Mucosa of descending colon (tissue), 3 donors: ENCODE data around the gene GABARAPL1. TPM values are rescaled to one million over a fixed set of nuclear protein-coding genes. Genes with fewer than 3 reads are reported as not detected.
"Not testable (repeated sequence)": the region's sequence is repeated elsewhere in the genome, so short reads cannot be mapped to it uniquely, and the experiment has no call there.

Experiments used
- ATAC-seq: fragments of 200-7000 bp; cut with Tn5 transposase; one replicate; pipeline ENCODE4 v1.9.1; 2020; ENCODE audit warnings: mild to moderate bottlenecking, moderate library complexity
- DNase-seq, 3 donors: peaks; one replicate each; pipeline ENCODE4 v3.0.0-alpha.2; 2020
- H3K36me3 ChIP-seq: fragments of 200-600 bp; one replicate; pipeline ENCODE4 v1.8.0; 2021; ENCODE audit warnings: low read depth, mild to moderate bottlenecking
- H3K4me1 ChIP-seq: fragments of 200-600 bp; one replicate; pipeline ENCODE4 v1.8.0; 2021; ENCODE audit warnings: low read depth, mild to moderate bottlenecking
- H3K4me3 ChIP-seq: fragments of 200-600 bp; one replicate; pipeline ENCODE4 v1.8.0; 2021; ENCODE audit warnings: mild to moderate bottlenecking
- H3K9me3 ChIP-seq: fragments of 200-600 bp; one replicate; pipeline ENCODE4 v1.8.0; 2021; ENCODE audit warnings: mild to moderate bottlenecking
- intact Hi-C, 2 donors: fragments of 100-400 bp; cut with DNase I in 1 of 2; cut with micrococcal nuclease in 1 of 2; formaldehyde crosslinking; loops; one replicate each; pipeline versions ENCODE4 v1.11.0 to v1.11.1; 2022; cut with DNase I, micrococcal nuclease
- total RNA-seq, 3 donors: library from RNA; stranded (reverse); fragmentation: NEBNext Ultra II Directional in 2 of 3; extraction: Animal tissue kit (Norgen Biotek cat#: 25700) in 2 of 3; gene quantifications; one replicate each; pipeline versions ENCODE4 v1.2.1 to v1.2.4, GENCODE V29; 2021 to 2023
- TF ChIP-seq, protein P1 (sequence below): fragments of 200-600 bp; IDR thresholded peaks from one replicate; pipeline ENCODE4 v1.8.0; 2022; ENCODE audit warnings: antibody characterized with exemption, mild to moderate bottlenecking
- donor health status: DM: no; HTN: no; CAD: no; lungs with moderate emphysema.
- donor health status: DM: no; HTN: no; CAD: no.
- donor health status: DM: no; HTN: yes; CAD: no.

Gene GABARAPL1
- total RNA-seq, 3 donors from 2014 or later = 34.4 to 93.4 (median 41.0) TPM

DNA sequence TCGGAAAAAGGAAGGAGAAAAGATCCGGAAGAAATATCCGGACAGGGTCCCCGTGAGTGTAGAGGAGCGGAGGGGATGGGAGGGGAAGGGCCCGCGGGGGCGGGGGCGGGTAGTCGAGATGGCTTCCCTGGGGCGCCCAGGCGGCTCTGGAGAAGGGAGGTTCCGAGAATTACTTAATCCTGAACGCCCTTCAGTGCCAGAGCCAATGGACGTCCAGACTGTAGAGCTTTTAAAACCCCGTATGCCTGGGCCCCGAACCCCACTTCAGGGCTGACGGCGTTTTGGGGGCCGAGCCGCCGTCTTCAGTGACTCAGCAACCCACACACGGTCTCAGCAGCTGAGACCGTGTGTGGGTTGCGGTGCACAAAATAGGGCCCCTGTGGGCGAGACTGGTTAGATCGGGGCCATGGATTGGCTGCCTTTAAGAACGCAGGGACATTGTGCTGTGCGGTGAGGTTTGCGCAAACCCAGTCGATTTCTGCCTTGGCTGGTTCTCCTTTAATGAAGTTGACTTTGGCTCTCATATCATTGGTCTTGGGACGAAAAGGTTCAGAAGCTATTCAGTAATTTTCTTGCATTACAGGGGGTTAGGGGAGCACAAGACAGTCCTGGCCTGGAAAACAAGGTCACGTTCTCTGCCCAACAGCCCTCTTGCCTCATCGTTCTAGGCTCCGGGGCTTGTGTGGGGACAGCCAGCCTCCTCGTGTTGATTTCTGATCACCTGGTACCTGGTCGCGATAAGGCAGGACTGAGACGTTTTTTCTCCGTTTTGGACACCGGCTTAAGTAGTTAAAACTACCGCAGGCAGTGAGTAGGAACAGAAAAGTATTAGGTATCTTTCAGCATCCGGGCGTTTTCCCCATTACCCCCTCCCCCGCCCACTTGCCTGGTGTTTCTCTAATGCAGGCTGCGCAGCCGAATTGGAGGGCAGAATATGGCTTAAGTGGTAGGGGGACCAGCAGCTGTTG is 775 bp downstream of the GABARAPL1 start:
- no peaks in the 10 kb centered on the region for H3K36me3 ChIP-seq
- peaks cover 15% of the 10 kb centered on the region for H3K4me1 ChIP-seq
- ATAC-seq = peak; percentile 60
- TF ChIP-seq, protein P1, sequence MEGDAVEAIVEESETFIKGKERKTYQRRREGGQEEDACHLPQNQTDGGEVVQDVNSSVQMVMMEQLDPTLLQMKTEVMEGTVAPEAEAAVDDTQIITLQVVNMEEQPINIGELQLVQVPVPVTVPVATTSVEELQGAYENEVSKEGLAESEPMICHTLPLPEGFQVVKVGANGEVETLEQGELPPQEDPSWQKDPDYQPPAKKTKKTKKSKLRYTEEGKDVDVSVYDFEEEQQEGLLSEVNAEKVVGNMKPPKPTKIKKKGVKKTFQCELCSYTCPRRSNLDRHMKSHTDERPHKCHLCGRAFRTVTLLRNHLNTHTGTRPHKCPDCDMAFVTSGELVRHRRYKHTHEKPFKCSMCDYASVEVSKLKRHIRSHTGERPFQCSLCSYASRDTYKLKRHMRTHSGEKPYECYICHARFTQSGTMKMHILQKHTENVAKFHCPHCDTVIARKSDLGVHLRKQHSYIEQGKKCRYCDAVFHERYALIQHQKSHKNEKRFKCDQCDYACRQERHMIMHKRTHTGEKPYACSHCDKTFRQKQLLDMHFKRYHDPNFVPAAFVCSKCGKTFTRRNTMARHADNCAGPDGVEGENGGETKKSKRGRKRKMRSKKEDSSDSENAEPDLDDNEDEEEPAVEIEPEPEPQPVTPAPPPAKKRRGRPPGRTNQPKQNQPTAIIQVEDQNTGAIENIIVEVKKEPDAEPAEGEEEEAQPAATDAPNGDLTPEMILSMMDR = no peak
- H3K9me3 ChIP-seq = no peaks in the 10 kb centered on the region
- peak overlapping the region; percentile 40 for H3K4me3 ChIP-seq
- intact Hi-C loops = no loop called here
- peak; percentile 71 to 79 (median 78) for DNase-seq

DNA sequence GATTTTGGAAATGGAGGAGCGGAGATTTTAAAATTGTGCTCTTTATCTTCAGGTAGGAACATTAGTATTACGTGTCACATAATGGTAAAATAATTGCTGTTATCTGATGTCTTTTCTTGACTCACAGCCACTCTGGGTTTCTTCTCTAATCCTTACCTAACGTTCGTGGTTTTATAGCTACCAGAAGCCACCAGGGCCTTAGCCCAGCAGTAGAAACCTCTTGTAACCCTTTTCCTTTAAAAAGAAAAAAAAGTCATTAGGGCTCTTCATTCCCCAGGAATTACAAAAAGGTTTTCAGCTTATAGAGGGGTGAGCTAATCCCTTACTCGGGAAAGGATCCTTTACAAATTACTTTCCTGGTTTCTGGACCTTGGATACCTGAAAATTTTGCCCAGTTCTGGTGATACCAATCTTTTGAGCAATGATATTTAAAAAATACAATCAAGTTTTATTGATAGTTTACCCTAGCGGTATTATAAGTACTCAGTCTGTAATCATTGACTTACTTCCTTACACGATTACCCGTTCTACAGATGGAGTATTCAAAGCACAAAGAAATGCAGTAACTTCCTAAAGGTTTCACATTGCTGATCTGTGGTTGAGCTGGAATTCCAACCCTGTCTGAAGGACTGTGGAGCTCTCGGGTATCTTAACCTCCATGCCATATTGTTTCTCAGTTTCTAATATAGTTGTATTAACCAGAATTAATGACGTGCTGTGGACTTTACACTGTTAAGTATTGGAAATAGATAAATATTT is 1.6 kb downstream of the GABARAPL1 start:
- Histone ChIP-seq H3K4me1 (peaks cover 15% of the 10 kb centered on the region), H3K4me3 (no peak overlapping the region), H3K9me3 (no peaks in the 10 kb centered on the region), H3K36me3 (no peaks in the 10 kb centered on the region)
- intact Hi-C loops = no loop called here
- DNase-seq (no peak), ATAC-seq (no peak)
- TF ChIP-seq, protein P1 = no peak

DNA sequence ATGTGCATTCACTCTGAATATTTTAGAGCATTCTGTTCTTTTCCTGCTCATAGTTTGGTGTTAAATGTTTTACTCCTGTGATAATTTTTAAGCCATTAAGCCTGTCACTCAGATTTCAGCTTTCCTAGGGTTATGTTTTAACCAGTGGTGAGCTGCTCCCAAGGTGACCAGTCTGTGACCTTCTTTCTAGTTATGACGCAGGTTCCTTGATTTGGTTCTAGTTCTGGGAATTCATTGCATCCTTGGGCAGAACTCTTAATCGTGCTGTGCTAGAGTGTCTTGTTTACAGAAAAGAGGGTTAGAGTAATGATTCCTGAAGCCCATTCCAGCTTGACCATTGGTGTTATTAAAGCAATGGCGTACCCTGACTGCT is 2.2 kb downstream of the GABARAPL1 start:
- TF ChIP-seq, protein P1 = no peak
- Histone ChIP-seq H3K4me1 (peaks cover 15% of the 10 kb centered on the region), H3K9me3 (no peaks in the 10 kb centered on the region), H3K4me3 (no peak overlapping the region), H3K36me3 (no peaks in the 10 kb centered on the region)
- ATAC-seq (no peak), DNase-seq (no peak)
- intact Hi-C loops = no loop called here

DNA sequence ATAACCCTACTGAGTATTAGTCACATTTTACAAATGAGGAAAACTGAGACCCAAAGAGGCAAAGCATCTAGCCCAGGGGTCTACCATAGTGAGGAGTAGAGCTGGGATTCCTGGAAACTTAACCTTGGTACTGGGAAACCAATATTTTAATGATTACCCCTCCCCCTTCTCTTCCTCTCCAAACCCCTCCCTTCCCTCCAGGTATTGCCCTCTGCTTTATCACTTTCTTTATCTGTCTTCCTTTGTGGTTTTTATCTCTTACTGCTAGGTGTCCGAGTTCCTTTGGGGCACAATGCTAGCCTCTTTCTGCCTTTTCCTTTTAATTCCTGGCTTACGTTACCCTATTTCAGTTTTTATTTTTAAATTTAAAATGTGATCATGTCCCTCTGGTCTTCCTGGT is 2.8 kb downstream of the GABARAPL1 start:
- DNase-seq (no peak), ATAC-seq (no peak)
- Histone ChIP-seq H3K36me3 (no peaks in the 10 kb centered on the region), H3K4me3 (no peak overlapping the region), H3K4me1 (peaks cover 15% of the 10 kb centered on the region), H3K9me3 (no peaks in the 10 kb centered on the region)
- intact Hi-C loops = no loop called here
- TF ChIP-seq, protein P1 = no peak

DNA sequence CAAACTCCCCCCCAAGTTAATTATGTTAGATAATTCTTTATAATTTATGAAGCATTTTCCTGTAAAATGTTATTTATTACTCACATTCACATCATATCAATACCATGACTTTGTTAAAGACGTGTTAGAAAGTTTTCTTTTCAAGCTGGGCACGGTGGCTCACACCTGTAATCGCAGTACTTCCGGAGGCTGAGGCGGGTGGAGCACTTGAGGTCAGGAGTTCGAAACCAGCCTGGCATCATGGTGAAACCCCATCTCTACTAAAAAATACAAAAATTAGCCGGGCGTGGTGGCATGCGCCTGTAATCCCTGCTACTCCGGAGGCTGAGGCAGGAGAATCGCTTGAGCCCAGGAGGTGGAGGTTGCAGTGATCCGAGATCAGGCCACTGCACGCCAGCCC is 3.3 kb downstream of the GABARAPL1 start:
- ATAC-seq, DNase-seq, H3K4me3 ChIP-seq, intact Hi-C loops, H3K9me3 ChIP-seq, H3K36me3 ChIP-seq: not testable (repeated sequence)
- peaks cover 15% of the 10 kb centered on the region for H3K4me1 ChIP-seq

DNA sequence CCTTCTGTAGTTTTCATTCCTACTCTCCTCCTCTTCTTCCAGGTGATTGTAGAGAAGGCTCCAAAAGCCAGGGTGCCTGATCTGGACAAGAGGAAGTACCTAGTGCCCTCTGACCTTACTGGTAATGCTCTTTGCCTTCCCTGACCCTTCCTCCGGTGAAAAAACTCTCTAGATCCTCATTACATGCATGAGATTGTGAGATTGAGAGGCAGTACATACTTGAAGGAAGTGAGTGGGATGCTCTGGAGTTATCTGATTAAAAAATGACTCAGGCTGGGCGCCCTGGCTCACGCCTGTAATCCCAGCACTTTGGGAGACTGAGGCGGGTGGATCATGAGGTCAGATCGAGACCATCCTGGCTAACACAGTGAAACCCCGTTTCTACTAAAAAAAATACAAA is 5.3 kb downstream of the GABARAPL1 start:
- TF ChIP-seq, protein P1 = no peak
- Histone ChIP-seq H3K36me3 (peaks cover 7% of the 10 kb centered on the region), H3K4me1 (peaks cover 11% of the 10 kb centered on the region), H3K9me3 (no peaks in the 10 kb centered on the region), H3K4me3 (no peak overlapping the region)
- intact Hi-C loops = no loop called here
- no peak for ATAC-seq
- no peak for DNase-seq
